IPS-11a (cell line): ENCODE data around the gene DDX23.
"Not testable (repeated sequence)": the region's sequence is repeated elsewhere in the genome, so short reads cannot be mapped to it uniquely, and the experiment has no call there.

Experiments used
- H3K4me3 ChIP-seq: one replicate; pipeline ENCODE4 v1.5.1; 2013; ENCODE audit warnings: low read depth, low read length, control low read depth

DDX23 gene

GRCh38 chr12:48851883-48852733 is at the start of gene DDX23:
Gene DDX23, minus strand, starts transcription at chr12:48852163. Its CDS starts 6,381 bp downstream, at chr12:48845782.
- peak within 1 kb of the TSS; percentile 96 for H3K4me3 ChIP-seq

DNA sequence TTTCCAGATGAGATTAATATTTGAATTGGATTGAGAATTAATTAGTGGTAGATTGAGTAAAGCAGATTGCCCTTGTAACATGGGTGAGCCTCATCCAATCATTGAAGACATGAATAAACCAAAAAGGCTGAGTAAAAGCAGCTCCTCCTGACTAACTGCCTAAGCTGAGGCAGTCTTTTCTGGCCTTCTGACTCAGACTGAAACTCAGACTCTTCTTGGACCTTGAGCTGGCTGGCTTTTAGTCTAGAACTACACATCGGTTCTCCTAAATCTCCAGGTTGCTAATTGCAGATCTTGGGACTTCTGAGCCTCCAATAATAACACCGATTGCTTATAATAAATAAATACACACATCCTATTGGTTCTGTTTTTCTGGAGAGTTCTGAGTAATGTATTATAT is 49.3 kb upstream of the DDX23 start:
- no peak overlapping the region for H3K4me3 ChIP-seq

DNA sequence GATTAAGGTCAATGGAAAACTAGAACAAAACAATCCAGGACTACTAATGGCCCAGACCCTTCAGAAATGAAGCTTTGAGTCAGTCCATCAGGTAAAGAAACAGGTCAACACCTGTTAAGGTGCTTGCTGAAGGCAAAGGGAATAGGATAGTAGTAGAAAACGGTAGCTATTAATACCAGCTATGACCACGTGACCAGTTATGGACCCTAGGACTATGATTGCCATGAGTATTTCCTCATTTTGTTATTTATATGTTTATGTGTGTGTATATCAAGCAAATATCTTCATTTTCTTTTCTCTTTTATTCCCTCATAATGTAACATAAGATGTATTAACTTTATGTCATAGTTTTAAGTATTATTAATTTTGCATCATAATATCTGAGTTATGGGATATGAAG is 47.7 kb upstream of the DDX23 start:
- H3K4me3 ChIP-seq, result no peak overlapping the region

DNA sequence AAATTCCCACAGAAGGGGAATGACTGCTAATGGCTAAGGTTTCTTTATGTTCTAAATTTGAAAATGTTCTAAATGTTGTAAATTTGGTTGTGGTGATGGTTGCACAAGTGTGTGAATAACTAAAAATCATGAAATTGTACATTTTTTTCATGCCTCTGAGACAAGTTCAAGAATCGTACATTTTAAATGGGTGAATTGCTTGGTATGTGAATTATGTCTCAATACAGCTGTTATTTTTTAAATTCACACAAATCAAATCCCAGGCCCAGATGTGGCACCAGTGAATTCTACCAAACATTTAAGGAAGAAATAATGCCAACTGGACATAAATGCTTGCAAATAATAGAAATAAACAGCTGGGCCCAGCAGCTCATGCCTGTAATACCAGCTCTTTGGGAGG is 42.3 kb upstream of the DDX23 start:
- no peak overlapping the region for H3K4me3 ChIP-seq

GRCh38 chr12:48890657-48891418 is 38.9 kb upstream of the DDX23 start:
- peak overlapping the region; percentile 33 for H3K4me3 ChIP-seq

GRCh38 chr12:48889679-48890078 is 37.7 kb upstream of the DDX23 start:
- H3K4me3 ChIP-seq, result no peak overlapping the region

- H3K4me3 ChIP-seq, result no peak overlapping the region
Observed at GRCh38 chr12:48883305-48884161, 31.6 kb upstream of the DDX23 start.

DNA sequence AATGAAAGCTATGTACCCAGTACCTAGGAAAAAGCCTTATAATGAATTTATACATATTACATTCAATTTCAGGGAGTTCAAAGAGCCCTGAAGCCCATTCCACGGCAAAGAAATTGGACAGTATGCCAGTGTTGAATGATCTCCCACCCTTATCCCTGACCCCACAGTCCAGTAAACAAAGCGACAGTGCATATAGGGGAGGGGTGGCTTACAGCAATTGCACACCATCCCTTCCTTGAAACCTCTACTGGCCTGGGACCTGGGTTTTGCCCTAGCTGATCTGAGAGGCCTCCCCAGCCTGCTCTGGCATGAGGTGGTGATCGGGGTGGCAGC is 31.0 kb upstream of the DDX23 start:
- H3K4me3 ChIP-seq, result no peak overlapping the region

- no peak overlapping the region for H3K4me3 ChIP-seq
Observed at GRCh38 chr12:48882315-48882687, 30.3 kb upstream of the DDX23 start.

DNA sequence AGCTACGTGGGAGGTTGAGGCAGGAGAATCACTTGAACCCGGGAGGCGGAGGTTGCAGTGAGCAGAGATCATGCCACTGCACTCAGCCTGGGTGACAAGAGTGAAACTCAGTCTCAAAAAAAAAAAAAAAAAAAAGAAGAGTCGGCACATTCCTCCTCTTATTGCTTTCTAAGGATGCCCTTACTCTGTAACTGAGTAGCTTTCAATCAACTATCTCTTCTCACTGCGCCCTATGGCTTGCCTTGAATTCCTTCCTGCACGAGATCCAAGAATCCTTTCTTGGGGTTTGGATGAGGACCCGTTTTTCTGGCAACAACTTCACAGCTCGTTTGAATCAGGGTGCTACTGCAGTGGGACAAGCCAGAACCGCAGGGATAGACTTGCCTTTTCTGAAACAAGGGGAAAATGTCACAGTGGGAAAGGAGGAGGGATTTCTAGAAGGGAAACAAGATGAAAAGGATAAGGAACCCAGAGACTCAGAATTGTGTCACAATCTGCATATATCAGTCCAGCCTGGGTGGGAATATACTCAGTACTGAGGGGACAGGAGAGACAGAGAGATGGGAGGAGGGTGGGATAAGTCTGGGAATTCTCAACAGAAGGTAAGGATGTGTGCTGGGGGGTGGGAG is 29.8 kb upstream of the DDX23 start:
- no peak overlapping the region for H3K4me3 ChIP-seq

DNA sequence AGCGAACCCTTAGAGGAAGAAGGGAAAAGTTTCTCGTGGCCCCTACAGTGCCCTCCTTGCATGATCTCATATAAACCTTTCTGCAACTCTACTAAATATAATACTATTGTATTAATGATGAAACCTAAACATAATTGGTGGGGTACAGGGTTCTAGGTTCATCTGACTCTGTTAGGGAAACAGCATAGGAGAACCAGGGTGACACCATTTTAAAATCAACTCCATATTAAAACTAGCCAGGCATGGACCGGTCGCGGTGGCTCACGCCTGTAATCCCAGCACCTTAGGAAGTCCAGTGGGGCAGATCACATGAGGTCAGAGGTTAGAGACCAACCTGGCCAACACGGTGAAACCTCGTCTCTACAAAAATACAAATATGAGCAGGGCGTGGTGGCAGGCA is 28.7 kb upstream of the DDX23 start:
- H3K4me3 ChIP-seq, result no peak overlapping the region

- no peak overlapping the region for H3K4me3 ChIP-seq
Observed at GRCh38 chr12:48878548-48878947, 26.6 kb upstream of the DDX23 start.

- H3K4me3 ChIP-seq, result no peak overlapping the region
Observed at GRCh38 chr12:48875944-48876515, 24.1 kb upstream of the DDX23 start.

GRCh38 chr12:48873534-48873933 is 21.6 kb upstream of the DDX23 start:
- not testable (repeated sequence) for H3K4me3 ChIP-seq

DNA sequence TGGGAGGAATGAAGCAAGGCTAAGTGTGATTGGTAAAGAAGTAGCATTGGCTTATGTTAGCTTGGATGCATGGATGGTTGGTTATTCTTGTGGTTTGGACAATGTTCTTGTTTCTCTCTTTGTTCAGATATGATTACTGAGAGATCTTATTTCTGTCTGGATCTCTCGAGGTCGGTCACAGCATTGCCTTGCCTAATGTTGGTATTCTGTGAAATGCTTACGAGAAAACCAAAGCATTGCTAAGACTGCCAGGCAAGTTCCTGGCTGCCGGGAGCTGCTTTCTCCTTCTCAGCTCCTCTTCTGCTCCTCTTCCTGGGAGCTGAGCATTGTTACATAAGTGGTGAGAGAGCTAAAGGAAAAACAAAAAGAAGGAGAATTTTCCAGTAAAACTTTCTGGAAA is 21.1 kb upstream of the DDX23 start:
- no peak overlapping the region for H3K4me3 ChIP-seq

- no peak overlapping the region for H3K4me3 ChIP-seq
Observed at GRCh38 chr12:48869191-48869590, 17.2 kb upstream of the DDX23 start.

GRCh38 chr12:48868451-48868850 is 16.5 kb upstream of the DDX23 start:
- H3K4me3 ChIP-seq, result no peak overlapping the region

DNA sequence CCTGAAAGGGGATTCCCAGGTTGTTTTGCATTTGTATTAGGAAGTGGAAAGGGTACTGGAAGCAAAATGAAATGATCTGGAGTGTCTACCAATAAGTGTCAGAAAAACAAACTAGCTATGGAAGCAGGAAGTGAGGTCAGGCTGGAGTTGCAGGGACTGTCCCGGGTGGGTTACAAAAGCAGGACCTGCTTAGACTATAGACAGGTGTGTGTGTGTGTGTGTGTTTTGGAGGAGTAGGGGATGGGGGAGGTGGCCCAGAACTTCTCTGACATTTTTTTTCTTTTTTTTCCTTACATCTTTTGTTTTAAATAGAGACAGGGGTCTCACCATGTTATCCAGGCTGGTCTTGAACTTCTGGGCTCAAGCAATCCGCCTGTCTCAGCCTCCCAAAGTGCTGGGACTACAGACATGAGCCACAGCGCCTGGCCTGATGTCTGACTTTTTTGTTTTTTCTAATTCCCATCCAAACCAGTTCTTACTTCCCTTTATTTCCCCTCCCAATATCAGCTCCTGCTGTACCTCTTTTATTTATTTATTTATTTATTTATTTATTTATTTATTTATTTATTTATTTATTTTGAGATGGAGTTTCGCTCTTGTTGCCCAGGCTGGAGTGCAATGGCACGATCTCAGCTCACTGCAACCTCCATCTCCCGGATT is 14.2 kb upstream of the DDX23 start:
- H3K4me3 ChIP-seq, result no peak overlapping the region

GRCh38 chr12:48865281-48866051 is 13.5 kb upstream of the DDX23 start, which contains the start of gene RND1:
Gene RND1, minus strand, starts transcription at chr12:48865870. Its CDS starts 103 bp downstream, at chr12:48865767.
- H3K4me3 ChIP-seq, result peak within 1 kb of the TSS; percentile 89
